Measurements from ENCODE around the gene RPS6KA2. TPM values are rescaled to one million over a fixed set of nuclear protein-coding genes. Genes with fewer than 3 reads are reported as not detected.

Gene RPS6KA2
- total and polyA plus RNA-seq, 2 experiments from 2014 or later: 19.3 to 24.0 TPM

DNA sequence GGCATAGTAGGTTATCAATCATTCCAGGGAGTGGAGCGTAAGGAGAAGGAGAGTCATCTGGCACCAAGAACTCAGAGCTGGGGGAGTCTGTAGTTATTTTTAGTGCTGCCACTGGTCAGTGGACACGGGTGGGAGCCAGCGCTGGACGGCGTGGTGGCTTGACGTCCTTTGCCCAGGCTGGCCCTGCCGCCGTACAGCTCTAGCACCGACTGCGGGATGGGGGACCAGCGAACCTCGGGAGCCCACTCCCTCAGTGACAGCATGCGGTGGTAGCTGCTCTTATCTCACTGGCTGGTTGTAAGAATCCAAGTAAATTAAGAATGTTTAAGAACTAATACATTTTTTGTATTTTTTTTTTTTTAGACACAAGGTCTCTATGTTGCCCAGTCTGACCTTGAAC, 32.5 kb upstream of the RPS6KA2 start:
- no peaks in the 10 kb centered on the region for H3K9me3 ChIP-seq (ENCODE audit: low read depth)
- no peaks in the 10 kb centered on the region for H3K36me3 ChIP-seq
- no peak for DNase-seq (ENCODE audit: low read depth in 1 of 2, low spot score in 1 of 2)
- TF ChIP-seq, protein P1, sequence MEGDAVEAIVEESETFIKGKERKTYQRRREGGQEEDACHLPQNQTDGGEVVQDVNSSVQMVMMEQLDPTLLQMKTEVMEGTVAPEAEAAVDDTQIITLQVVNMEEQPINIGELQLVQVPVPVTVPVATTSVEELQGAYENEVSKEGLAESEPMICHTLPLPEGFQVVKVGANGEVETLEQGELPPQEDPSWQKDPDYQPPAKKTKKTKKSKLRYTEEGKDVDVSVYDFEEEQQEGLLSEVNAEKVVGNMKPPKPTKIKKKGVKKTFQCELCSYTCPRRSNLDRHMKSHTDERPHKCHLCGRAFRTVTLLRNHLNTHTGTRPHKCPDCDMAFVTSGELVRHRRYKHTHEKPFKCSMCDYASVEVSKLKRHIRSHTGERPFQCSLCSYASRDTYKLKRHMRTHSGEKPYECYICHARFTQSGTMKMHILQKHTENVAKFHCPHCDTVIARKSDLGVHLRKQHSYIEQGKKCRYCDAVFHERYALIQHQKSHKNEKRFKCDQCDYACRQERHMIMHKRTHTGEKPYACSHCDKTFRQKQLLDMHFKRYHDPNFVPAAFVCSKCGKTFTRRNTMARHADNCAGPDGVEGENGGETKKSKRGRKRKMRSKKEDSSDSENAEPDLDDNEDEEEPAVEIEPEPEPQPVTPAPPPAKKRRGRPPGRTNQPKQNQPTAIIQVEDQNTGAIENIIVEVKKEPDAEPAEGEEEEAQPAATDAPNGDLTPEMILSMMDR (IDR thresholded peaks at IDR 0.05; ENCODE audit: low read depth, low read length): no peak
- H3K4me1 ChIP-seq (ENCODE audit: low read depth): peaks cover 20% of the 10 kb centered on the region
- no peak overlapping the region for H3K27ac ChIP-seq
- peaks cover 40% of the 10 kb centered on the region for H3K27me3 ChIP-seq
- H3K4me3 ChIP-seq: no peak overlapping the region

DNA sequence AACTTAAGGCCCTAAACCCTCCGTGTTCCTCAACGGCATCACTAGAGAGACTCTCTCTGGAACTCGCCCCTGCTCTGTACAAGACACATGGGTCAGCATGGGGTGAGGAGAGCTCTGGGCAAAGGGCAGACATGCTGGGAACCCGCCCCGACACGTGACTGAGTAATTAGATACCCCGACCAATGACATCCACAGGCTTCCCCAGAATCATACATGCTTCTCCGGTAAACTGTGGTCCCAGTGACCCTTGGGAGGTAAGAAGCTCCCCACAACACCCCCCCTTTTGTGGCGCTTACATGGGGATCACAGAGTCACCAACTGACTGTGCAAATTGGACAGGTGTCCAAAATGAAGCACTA, 31.7 kb upstream of the RPS6KA2 start:
- Histone ChIP-seq H3K27me3 (peaks cover 40% of the 10 kb centered on the region), H3K4me1 (ENCODE audit: low read depth) (peaks cover 23% of the 10 kb centered on the region), H3K27ac (no peak overlapping the region), H3K9me3 (ENCODE audit: low read depth) (no peaks in the 10 kb centered on the region), H3K4me3 (no peak overlapping the region), H3K36me3 (no peaks in the 10 kb centered on the region)
- TF ChIP-seq, protein P1 (IDR thresholded peaks at IDR 0.05; ENCODE audit: low read depth, low read length): no peak
- DNase-seq (ENCODE audit: low read depth in 1 of 2, low spot score in 1 of 2): no peak

DNA sequence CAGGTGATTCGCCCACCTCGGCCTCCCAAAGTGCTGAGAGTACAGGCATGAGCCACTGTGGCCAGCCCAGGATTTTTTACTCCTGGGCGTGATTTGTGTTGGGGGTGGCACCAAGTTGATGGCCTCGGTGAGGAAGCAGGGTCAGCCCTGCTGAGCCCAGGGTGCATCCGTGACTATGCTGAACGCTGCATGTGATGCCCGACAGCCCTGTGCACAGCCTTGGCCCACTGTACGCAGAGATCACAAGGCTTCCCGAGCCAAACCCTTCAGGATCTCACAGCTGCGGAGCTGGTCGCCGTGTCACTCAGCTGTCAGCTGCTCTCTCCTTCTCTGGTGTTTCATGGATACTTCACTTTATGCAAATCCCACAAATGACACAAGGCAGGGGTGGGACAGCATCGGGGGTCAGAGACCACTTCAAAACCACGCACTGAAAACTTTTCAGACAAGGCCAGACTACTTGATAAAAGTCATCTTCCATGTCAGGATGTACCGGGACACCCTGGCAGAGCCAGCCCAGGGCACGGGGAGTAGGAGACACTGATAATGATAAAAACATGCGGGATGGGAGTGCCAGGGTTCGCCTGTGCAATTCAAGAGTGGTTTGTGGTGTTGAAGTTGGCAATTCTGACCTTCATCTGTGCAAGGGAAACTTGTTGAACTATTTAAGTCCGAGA, 31.2 kb upstream of the RPS6KA2 start:
- TF ChIP-seq, protein P1 (IDR thresholded peaks at IDR 0.05; ENCODE audit: low read depth, low read length): no peak
- Histone ChIP-seq H3K9me3 (ENCODE audit: low read depth) (no peaks in the 10 kb centered on the region), H3K27ac (no peak overlapping the region), H3K4me3 (no peak overlapping the region), H3K27me3 (peaks cover 40% of the 10 kb centered on the region), H3K36me3 (no peaks in the 10 kb centered on the region), H3K4me1 (ENCODE audit: low read depth) (peaks cover 28% of the 10 kb centered on the region)
- no peak for DNase-seq (ENCODE audit: low read depth in 1 of 2, low spot score in 1 of 2)

DNA sequence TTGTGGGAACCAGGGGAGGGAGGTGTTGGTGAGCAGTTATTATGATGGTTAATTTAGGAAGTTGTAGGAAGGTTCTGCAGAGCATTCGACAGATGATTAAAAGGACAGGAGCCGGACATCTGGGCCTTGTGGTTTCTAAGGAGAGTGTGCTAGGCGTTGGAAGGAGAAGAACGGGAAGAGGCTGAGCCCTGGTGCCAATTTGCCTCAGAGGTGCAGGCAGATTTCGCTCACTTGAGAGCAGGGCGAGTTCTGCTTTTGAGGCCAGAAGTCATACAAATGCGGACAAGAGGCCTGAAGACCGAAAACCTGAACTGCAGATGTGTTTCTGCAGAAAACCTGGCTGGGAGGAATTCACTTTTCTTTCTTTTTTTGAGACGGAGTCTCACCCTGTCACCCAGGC, 30.5 kb upstream of the RPS6KA2 start:
- peaks cover 29% of the 10 kb centered on the region for H3K4me1 ChIP-seq (ENCODE audit: low read depth)
- TF ChIP-seq, protein P1 (IDR thresholded peaks at IDR 0.05; ENCODE audit: low read depth, low read length): no peak

DNA sequence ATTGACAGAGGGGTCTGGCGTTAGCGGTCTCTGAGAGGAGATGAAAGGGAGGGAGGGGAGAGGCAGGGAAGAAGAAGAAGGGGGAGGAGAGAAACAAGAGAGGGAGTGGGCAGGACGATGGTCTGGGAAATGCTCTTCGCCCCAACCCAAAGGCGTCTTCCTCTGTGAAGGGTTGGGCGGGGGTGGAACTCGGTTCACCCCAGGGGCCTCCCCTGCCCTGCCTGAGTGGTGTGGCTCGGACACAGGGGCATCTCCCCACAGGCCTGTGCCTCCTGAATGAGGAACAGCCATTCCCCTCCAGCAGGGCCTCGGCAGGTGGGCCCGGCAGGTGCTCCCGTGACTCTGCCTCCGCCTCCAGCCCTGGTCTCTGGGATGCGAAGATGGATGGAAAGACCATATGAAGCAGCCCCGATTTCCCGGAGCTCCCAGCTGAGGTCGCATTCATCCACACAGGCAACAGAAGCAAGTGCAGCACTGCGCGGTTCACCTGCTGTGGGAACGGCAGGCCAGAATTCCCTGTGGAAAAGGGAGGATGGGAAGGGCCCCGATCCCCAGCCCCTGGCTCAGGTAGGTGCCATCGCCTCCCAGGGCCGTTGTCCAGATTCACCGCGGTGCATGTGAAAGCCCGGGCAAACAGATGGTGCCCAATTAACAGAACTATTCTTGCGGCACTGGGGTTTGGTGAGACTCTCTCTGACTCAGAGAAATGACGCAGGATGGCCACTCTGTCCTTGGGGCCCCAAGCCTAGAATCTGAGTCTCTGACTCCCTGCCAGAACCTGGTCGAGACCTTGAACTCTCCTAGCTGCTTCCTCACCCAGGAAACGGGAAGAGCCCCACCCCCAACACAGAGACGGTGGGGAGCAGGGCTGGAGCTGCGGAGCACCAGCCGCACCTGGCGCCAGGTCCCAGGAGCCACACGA, 29.4 kb upstream of the RPS6KA2 start:
- no peaks in the 10 kb centered on the region for H3K9me3 ChIP-seq (ENCODE audit: low read depth)
- H3K4me1 ChIP-seq (ENCODE audit: low read depth): peaks cover 29% of the 10 kb centered on the region
- peak in 1 of 2 donors; percentile 14 for DNase-seq (ENCODE audit: low read depth in 1 of 2, low spot score in 1 of 2)
- H3K4me3 ChIP-seq: no peak overlapping the region
- H3K36me3 ChIP-seq: no peaks in the 10 kb centered on the region
- peaks cover 40% of the 10 kb centered on the region for H3K27me3 ChIP-seq
- TF ChIP-seq, protein P1 (IDR thresholded peaks at IDR 0.05; ENCODE audit: low read depth, low read length): no peak
- no peak overlapping the region for H3K27ac ChIP-seq

More for the DNA sequence above, 30.5 kb upstream of the RPS6KA2 start:
- H3K27ac ChIP-seq: no peak overlapping the region
- peaks cover 40% of the 10 kb centered on the region for H3K27me3 ChIP-seq
- DNase-seq (ENCODE audit: low read depth in 1 of 2, low spot score in 1 of 2): no peak
- H3K36me3 ChIP-seq: no peaks in the 10 kb centered on the region
- H3K9me3 ChIP-seq (ENCODE audit: low read depth): no peaks in the 10 kb centered on the region
- no peak overlapping the region for H3K4me3 ChIP-seq
